Keratinocyte (primary cell): Measurements from ENCODE around the gene TMOD1. TPM values are rescaled to one million over a fixed set of nuclear protein-coding genes. Genes with fewer than 3 reads are reported as not detected.

Source experiments
- DNase-seq: peaks from one replicate; pipeline ENCODE4 v3.0.0-alpha.2; 2011; ENCODE audit warnings: low read depth, missing footprints, low spot score
- FAIRE-seq: peaks from 2 replicates; lab custom pipeline; 2011; peaks lifted over from hg19 to GRCh38; lab: Jason Lieb, UNC
- H2AFZ ChIP-seq: 2 replicates; pipeline ENCODE4 v1.6.0; 2012; ENCODE audit warnings: low read length, control low read depth, inconsistent platforms; ENCODE audit not compliant: control insufficient read depth
- H3K27ac ChIP-seq: 2 replicates; pipeline ENCODE4 v1.5.1; 2011; ENCODE audit warnings: low read length; ENCODE audit not compliant: control insufficient read depth, insufficient read depth
- H3K27me3 ChIP-seq: 3 replicates; pipeline ENCODE4 v1.6.0; 2011; ENCODE audit warnings: low read length; ENCODE audit not compliant: control insufficient read depth, insufficient read depth; ENCODE audit errors: extremely low read depth
- H3K36me3 ChIP-seq, 2 experiments: 2 replicates in 1 of 2; 3 replicates in 1 of 2; pipeline ENCODE4 v1.5.1; 2011; ENCODE audit warnings: low read length in 2 of 2, mild to moderate bottlenecking in 1 of 2; ENCODE audit not compliant: control insufficient read depth in 2 of 2, insufficient read depth in 2 of 2; ENCODE audit errors: extremely low read depth in 1 of 2
- H3K4me1 ChIP-seq: 3 replicates; pipeline ENCODE4 v1.5.1; 2011; ENCODE audit warnings: low read length; ENCODE audit not compliant: control insufficient read depth, insufficient read depth; ENCODE audit errors: extremely low read depth
- H3K4me2 ChIP-seq: 3 replicates; pipeline ENCODE4 v1.6.0; 2011; ENCODE audit warnings: low read depth, low read length; ENCODE audit not compliant: control insufficient read depth, insufficient read depth; ENCODE audit errors: extremely low read depth
- H3K4me3 ChIP-seq, 3 experiments: fragments of 200-600 bp in 1 of 3; sonication (generic) in 1 of 3; 2 replicates in 2 of 3; 3 replicates in 1 of 3; pipeline ENCODE4 v1.5.1; 2011 to 2016; ENCODE audit warnings: low read length in 3 of 3, mild to moderate bottlenecking in 3 of 3, control low read depth in 2 of 3, inconsistent platforms in 1 of 3, low read depth in 1 of 3, mixed read lengths in 1 of 3, mixed run types in 1 of 3, moderate library complexity in 1 of 3; ENCODE audit not compliant: control insufficient read depth in 2 of 3, insufficient read depth in 2 of 3; ENCODE audit errors: extremely low read depth in 1 of 3
- H3K79me2 ChIP-seq: 2 replicates; pipeline ENCODE4 v1.6.0; 2012; ENCODE audit warnings: low read length; ENCODE audit not compliant: control insufficient read depth, insufficient read depth
- H3K9ac ChIP-seq: 3 replicates; pipeline ENCODE4 v1.6.0; 2011; ENCODE audit warnings: low read length; ENCODE audit not compliant: control insufficient read depth, insufficient read depth; ENCODE audit errors: extremely low read depth
- H3K9me1 ChIP-seq: 3 replicates; pipeline ENCODE4 v1.6.0; 2011; ENCODE audit warnings: low read length; ENCODE audit not compliant: control insufficient read depth, insufficient read depth; ENCODE audit errors: extremely low read depth
- H3K9me3 ChIP-seq: 2 replicates; pipeline ENCODE4 v1.5.1; 2012; ENCODE audit warnings: low read depth, low read length; ENCODE audit not compliant: control insufficient read depth
- H4K20me1 ChIP-seq: 3 replicates; pipeline ENCODE4 v1.6.0; 2011; ENCODE audit warnings: low read length; ENCODE audit not compliant: control insufficient read depth, insufficient read depth; ENCODE audit errors: extremely low read depth
- EZH2 ChIP-seq: IDR thresholded peaks from one replicate; pipeline ENCODE4 v1.6.1; 2012; ENCODE audit warnings: inconsistent platforms, mild to moderate bottlenecking, low read length, moderate library complexity
- dilution Hi-C: fragments of 300-500 bp; cut with MboI; formaldehyde crosslinking; loops from one replicate; pipeline ENCODE4 v1.7.0; 2020; ENCODE audit warnings: low sequenced_read_pairs; ENCODE audit not compliant: extremely low pct_ligation_motif_present
- polyA plus RNA-seq, 5 experiments: library from polyadenylated mRNA; depleted of rRNA in 3 of 5; stranded (reverse) in 3 of 5; stranded (forward) in 1 of 5; unstranded in 1 of 5; fragments of >200 nt; gene quantifications; 1 replicate in 1 of 5; 2 replicates in 3 of 5; 3 replicates in 1 of 5; pipeline versions ENCODE4 v1.2.1 to v1.2.3, GENCODE V29; 2011 to 2012; ENCODE audit warnings: missing spikeins in 2 of 5, low read depth in 1 of 5, low replicate concordance in 1 of 5
- TF ChIP-seq, protein P1 (sequence below), 3 experiments: IDR thresholded peaks in 1 of 3; conservative IDR thresholded peaks in 1 of 3; optimal IDR thresholded peaks in 1 of 3; 2 replicates in 2 of 3; 3 replicates in 1 of 3; pipeline versions ENCODE3 to v1.5.1; 2011; ENCODE audit warnings: low read length in 3 of 3, mild to moderate bottlenecking in 3 of 3, moderate library complexity in 2 of 3, control low read depth in 1 of 3, inconsistent platforms in 1 of 3; ENCODE audit not compliant: insufficient read depth in 2 of 3; ENCODE audit errors: extremely low read depth in 1 of 3

TMOD1 gene
- polyA plus RNA-seq, 1 donor (not counting 4 experiments of a cell fraction or from before 2014, with no cell fraction given), result not detected

- no peaks in the 10 kb centered on the region for H3K27me3 ChIP-seq
- dilution Hi-C loops, result no loop called here
- DNase-seq (no peak), FAIRE-seq (no peak)
- no peak overlapping the region for H3K4me2 ChIP-seq
- H3K9ac ChIP-seq, result no peak overlapping the region
- H3K9me1 ChIP-seq, result no peaks in the 10 kb centered on the region
- H3K27ac ChIP-seq, result no peak overlapping the region
- no peaks in the 10 kb centered on the region for H3K79me2 ChIP-seq
- no peaks in the 10 kb centered on the region for H3K4me1 ChIP-seq
- no peaks in the 10 kb centered on the region for H4K20me1 ChIP-seq
- no peak overlapping the region for H2AFZ ChIP-seq
- no peak for TF ChIP-seq EZH2
- TF ChIP-seq, protein P1, sequence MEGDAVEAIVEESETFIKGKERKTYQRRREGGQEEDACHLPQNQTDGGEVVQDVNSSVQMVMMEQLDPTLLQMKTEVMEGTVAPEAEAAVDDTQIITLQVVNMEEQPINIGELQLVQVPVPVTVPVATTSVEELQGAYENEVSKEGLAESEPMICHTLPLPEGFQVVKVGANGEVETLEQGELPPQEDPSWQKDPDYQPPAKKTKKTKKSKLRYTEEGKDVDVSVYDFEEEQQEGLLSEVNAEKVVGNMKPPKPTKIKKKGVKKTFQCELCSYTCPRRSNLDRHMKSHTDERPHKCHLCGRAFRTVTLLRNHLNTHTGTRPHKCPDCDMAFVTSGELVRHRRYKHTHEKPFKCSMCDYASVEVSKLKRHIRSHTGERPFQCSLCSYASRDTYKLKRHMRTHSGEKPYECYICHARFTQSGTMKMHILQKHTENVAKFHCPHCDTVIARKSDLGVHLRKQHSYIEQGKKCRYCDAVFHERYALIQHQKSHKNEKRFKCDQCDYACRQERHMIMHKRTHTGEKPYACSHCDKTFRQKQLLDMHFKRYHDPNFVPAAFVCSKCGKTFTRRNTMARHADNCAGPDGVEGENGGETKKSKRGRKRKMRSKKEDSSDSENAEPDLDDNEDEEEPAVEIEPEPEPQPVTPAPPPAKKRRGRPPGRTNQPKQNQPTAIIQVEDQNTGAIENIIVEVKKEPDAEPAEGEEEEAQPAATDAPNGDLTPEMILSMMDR (optimal IDR thresholded peaks at IDR 0.05 in 1 of 3, IDR thresholded peaks at IDR 0.05 in 1 of 3, conservative IDR thresholded peaks at IDR 0.05 in 1 of 3; ENCODE audit: extremely low read depth in 1 of 3, insufficient read depth in 2 of 3, low read length in 3 of 3), result no peak
- H3K4me3 ChIP-seq, result no peak overlapping the region
- no peaks in the 10 kb centered on the region for H3K9me3 ChIP-seq
- H3K36me3 ChIP-seq, result peaks cover 0 to 3% of the 10 kb centered on the region in 2 experiments
These were observed 23.0 kb upstream of the TMOD1 start for GRCh38 chr9:97478301-97478981.

GRCh38 chr9:97479496-97480159, 21.8 kb upstream of the TMOD1 start:
- no peak for FAIRE-seq
- TF ChIP-seq EZH2, result no peak
- TF ChIP-seq, protein P1 (optimal IDR thresholded peaks at IDR 0.05 in 1 of 3, IDR thresholded peaks at IDR 0.05 in 1 of 3, conservative IDR thresholded peaks at IDR 0.05 in 1 of 3; ENCODE audit: extremely low read depth in 1 of 3, insufficient read depth in 2 of 3, low read length in 3 of 3), result no peak
- dilution Hi-C loops, result no loop called here

More at GRCh38 chr9:97479496-97480159, 21.8 kb upstream of the TMOD1 start:
- no peak for DNase-seq
- Histone ChIP-seq H3K9me3 (no peaks in the 10 kb centered on the region), H3K27ac (no peak overlapping the region), H3K79me2 (no peaks in the 10 kb centered on the region), H3K36me3 (peaks cover 0 to 3% of the 10 kb centered on the region in 2 experiments), H3K9ac (no peak overlapping the region), H3K4me1 (no peaks in the 10 kb centered on the region), H4K20me1 (no peaks in the 10 kb centered on the region), H3K9me1 (no peaks in the 10 kb centered on the region), H2AFZ (no peak overlapping the region), H3K27me3 (no peaks in the 10 kb centered on the region), H3K4me3 (no peak overlapping the region), H3K4me2 (no peak overlapping the region)
